ENCODE results near the gene KCNQ5. TPM values are rescaled to one million over a fixed set of nuclear protein-coding genes. Genes with fewer than 3 reads are reported as not detected.

KCNQ5 gene
- polyA plus RNA-seq, 3 donors: under 0.01 to 0.15 TPM; not detected in 1

GRCh38 chr6:72716916-72717315 lies 95.1 kb downstream of the KCNQ5 start:
- no peak overlapping the region for H3K27ac ChIP-seq (ENCODE audit: low read depth, low read length)

- 57 to 68% (median 66%) methylated on average over 2 of the region's 2 CpGs for WGBS, 3 donors
- no peak overlapping the region for H3K27ac ChIP-seq (ENCODE audit: low read depth, low read length)
Measured at GRCh38 chr6:72720464-72720863, 98.6 kb downstream of the KCNQ5 start.

- H3K27ac ChIP-seq (ENCODE audit: low read depth, low read length): no peak overlapping the region
Measured at GRCh38 chr6:72721346-72721745, 99.5 kb downstream of the KCNQ5 start.

DNA sequence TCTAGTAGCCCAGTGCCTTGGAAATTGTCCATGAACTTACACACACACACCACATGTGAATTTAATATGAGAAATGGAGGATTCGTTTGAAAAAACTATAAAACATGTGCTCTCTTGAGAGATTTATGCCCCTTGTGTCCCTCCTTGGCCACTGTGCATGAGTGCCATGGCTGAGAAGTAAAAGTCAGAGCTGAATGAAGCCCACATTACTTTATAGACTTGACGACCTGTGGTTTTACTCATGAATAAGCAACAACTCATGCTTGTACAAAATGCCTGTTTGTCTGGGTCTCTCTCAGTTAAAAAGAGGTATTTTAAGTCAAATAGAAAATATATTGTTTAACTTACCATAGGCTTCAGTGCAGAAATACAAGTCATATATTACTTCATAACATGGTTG lies 102.7 kb downstream of the KCNQ5 start:
- 33 to 51% (median 34%) methylated on average over 2 of the region's 2 CpGs for WGBS, 3 donors
- H3K27ac ChIP-seq (ENCODE audit: low read depth, low read length): no peak overlapping the region

DNA sequence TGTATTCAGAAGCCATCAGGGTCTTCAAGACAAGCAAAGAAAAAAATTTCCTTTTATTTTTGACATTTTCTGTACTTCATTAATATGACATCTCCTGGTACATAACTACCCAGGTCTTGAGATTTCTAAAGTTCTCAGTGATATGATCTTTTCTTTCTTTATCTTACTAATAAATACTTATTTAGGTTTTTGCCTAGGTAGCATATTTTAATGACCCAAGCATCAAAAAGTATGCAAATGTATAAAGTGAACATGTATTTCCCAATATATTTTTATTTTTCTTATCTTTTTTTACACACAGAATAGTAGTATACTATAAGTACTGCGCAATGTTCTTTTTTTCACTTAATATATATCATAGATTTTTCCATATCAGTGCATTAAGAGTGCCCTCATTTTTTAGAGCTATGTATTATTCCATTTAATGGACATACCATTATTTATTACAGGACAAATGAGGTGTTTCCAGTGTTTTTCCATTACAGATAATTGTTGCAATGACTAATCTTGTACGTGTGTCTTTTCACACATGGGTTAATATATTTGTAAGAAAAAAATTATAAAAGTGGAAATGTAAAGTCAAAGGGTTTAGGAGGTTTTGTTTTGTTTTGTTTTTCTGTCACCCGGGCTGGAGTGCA lies 107.0 kb downstream of the KCNQ5 start:
- no peak overlapping the region for H3K27ac ChIP-seq (ENCODE audit: low read depth, low read length)
- 81 to 87% (median 86%) methylated on average over 3 of the region's 3 CpGs for WGBS, 3 donors

GRCh38 chr6:72733045-72733444 lies 111.2 kb downstream of the KCNQ5 start:
- 80 to 88% (median 84%) methylated on average over 2 of the region's 2 CpGs for WGBS, 3 donors
- H3K27ac ChIP-seq (ENCODE audit: low read depth, low read length): no peak overlapping the region

- H3K27ac ChIP-seq (ENCODE audit: low read depth, low read length): no peak overlapping the region
- 86 to 87% (median 87%) methylated on average over 4 of the region's 4 CpGs for WGBS, 3 donors
Measured at GRCh38 chr6:72738091-72738490, 116.2 kb downstream of the KCNQ5 start.

DNA sequence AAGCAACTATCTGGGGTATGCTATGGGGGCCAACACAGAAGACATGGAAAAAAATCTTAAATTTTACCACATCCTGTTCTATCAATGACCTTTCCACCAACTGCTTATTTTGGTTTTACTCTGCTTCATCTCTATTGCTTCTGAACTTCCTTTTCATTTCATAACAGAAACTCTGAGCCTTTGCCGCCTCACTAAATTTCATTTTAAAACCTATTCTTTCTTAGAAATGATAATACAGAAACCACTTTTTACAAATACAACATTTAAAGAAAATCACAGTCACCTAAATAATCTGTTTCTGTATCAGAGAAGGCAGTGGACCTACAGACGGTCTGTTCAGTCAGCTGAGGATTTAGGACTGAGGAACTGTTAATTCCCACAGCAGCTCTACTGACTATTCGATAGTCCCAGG lies 117.5 kb downstream of the KCNQ5 start:
- 53 to 80% (median 61%) methylated on average over 3 of the region's 3 CpGs for WGBS, 3 donors
- no peak overlapping the region for H3K27ac ChIP-seq (ENCODE audit: low read depth, low read length)

DNA sequence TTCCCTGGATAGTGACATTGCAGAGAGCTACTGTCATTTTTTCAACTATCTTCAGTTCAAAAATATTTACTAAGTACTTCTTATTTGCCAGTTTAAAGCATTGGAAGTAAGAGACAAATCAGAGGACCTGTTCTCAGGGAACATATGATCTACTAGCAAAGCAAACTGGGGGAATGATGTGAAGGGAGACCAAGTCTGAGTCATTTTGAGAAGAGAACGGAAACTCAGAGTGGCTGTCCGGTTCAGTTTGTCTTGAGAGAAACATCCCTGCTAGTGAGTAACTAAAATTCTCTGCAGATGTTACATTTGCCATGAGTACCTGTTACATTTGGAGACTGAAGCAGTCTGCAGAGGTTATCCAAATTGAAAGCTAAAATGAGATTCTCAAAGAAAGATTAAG lies 118.3 kb downstream of the KCNQ5 start:
- WGBS, 3 donors: 68 to 78% (median 74%) methylated on average over 2 of the region's 2 CpGs
- no peak overlapping the region for H3K27ac ChIP-seq (ENCODE audit: low read depth, low read length)

DNA sequence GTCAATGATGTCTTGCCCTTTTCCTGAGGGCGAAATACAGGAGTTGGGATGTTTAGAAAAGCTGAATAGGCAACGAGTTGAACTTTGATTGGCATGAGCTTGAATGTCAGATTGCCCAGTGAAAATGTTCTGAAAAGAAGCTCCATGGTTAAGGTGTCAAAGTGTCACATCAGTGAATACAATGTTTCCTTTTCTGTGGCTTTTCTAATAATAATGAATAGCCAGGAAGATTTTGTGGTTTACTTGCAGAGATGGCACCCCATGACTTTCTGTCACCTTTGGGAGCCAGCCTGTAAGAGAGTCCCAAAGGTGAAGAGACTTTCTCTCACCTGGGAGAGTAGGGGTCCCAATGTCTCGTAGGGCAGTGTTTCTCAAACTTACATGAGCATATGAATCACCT lies 119.2 kb downstream of the KCNQ5 start:
- no peak overlapping the region for H3K27ac ChIP-seq (ENCODE audit: low read depth, low read length)
- 68 to 78% (median 76%) methylated on average over 3 of the region's 3 CpGs for WGBS, 3 donors

GRCh38 chr6:72742001-72742673 lies 120.3 kb downstream of the KCNQ5 start:
- no peak overlapping the region for H3K27ac ChIP-seq (ENCODE audit: low read depth, low read length)
- 78 to 85% (median 79%) methylated on average over 5 of the region's 5 CpGs for WGBS, 3 donors

GRCh38 chr6:72746276-72746675 lies 124.4 kb downstream of the KCNQ5 start:
- H3K27ac ChIP-seq (ENCODE audit: low read depth, low read length): no peak overlapping the region
- 64 to 86% (median 81%) methylated on average over 2 of the region's 2 CpGs for WGBS, 3 donors

GRCh38 chr6:72748759-72749158 lies 126.9 kb downstream of the KCNQ5 start:
- 23 to 52% (median 35%) methylated on average over 1 of the region's 1 CpG for WGBS, 3 donors
- no peak overlapping the region for H3K27ac ChIP-seq (ENCODE audit: low read depth, low read length)

- H3K27ac ChIP-seq (ENCODE audit: low read depth, low read length): no peak overlapping the region
- WGBS, 3 donors: 51 to 64% (median 61%) methylated on average over 2 of the region's 2 CpGs
Measured at GRCh38 chr6:72755752-72756151, 133.9 kb downstream of the KCNQ5 start.

DNA sequence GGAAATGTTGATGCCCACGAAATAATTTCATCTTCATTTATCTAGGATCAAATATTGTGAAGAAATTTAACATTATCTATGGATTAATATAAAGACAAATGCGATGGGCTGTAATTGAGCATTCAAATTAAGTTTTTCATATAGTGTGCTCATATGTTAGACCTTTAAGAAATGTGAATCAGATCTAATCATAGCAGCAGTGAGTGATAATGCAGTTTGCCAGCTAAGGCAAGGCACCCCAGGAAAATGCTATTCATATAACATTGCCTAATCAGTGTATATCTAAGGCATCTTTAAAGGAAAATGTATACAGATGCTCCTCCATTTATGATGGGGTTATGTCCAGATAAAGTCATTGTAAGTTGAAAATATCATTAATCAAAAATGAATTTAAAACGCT lies 135.2 kb downstream of the KCNQ5 start:
- 79 to 85% (median 83%) methylated on average over 3 of the region's 3 CpGs for WGBS, 3 donors

GRCh38 chr6:72757926-72758325 lies 136.1 kb downstream of the KCNQ5 start:
- 86 to 100% (median 86%) methylated on average over 1 of the region's 1 CpG for WGBS, 3 donors
- no peak overlapping the region for H3K27ac ChIP-seq (ENCODE audit: low read depth, low read length)

More for the DNA sequence above, 135.2 kb downstream of the KCNQ5 start:
- no peak overlapping the region for H3K27ac ChIP-seq (ENCODE audit: low read depth, low read length)

- WGBS, 3 donors: 59 to 71% (median 69%) methylated on average over 2 of the region's 2 CpGs
- H3K27ac ChIP-seq (ENCODE audit: low read depth, low read length): no peak overlapping the region
Measured at GRCh38 chr6:72758901-72759300, 137.0 kb downstream of the KCNQ5 start.

GRCh38 chr6:72760114-72760793 lies 138.4 kb downstream of the KCNQ5 start:
- WGBS, 3 donors: 21 to 64% (median 57%) methylated on average over 4 of the region's 4 CpGs
- H3K27ac ChIP-seq (ENCODE audit: low read depth, low read length): no peak overlapping the region

GRCh38 chr6:72761761-72762160 lies 139.9 kb downstream of the KCNQ5 start:
- no peak overlapping the region for H3K27ac ChIP-seq (ENCODE audit: low read depth, low read length)
- 77 to 89% (median 86%) methylated on average over 5 of the region's 5 CpGs for WGBS, 3 donors
